ENCODE measurements around the gene RNASEL. TPM values are rescaled to one million over a fixed set of nuclear protein-coding genes. Genes with fewer than 3 reads are reported as not detected.

The RNASEL gene
- polyA plus RNA-seq, 3 donors from 2014 or later = 2.0 to 5.7 (median 2.8) TPM

DNA sequence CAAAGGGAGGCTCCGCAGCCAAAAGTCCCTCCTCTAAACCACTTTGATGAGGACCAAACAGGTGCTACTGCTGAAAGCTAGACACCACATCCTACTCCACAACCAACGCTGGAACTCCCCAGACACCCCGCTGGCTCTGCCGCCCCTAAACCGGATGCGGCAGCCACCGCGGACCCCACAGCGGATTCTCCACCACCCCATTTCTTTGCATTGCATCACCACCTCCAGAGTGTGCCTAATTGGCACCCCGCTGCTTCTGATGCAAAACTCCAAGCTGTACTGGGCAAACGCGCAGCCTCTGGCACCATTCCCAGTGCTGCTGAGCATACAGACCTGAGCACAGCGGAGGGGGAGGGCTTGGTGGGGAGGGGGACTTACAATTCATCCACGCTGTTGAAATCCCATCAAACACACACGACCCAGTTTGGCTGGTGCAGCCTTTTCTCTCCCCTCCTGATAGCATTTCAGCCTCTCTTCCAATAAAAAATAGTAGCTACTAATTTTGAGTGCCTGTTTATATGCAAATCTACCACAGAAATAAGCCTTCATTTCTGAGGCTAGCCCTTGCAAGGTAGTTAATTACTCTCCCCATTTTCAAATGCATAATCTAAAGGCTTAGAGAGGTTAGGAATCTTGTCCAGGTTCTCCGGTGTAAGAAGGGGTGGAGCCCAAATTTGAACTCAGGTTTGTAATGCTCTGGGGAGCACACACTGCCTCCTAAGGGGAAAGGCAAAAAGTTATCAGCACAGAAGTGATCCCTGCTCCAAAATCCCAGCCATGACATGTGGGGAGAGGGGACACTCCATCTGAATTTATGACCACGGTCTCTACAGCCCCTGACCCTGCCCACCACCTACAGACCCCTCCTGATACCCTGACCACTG is 27.3 kb upstream of the RNASEL start:
- Mint-ChIP-seq H3K4me3 (peak overlapping the region; percentile 79 to 88 (median 82)), H3K9me3 (peaks cover 0 to 10% (median 8%) of the 10 kb centered on the region in 6 donors), H3K27me3 (ENCODE audit: low read depth in 3 of 3) (peaks cover 41 to 57% (median 46%) of the 10 kb centered on the region in 3 donors), H3K36me3 (peaks cover 0 to 8% (median 7%) of the 10 kb centered on the region in 3 donors), H3K4me1 (peaks cover 34 to 44% of the 10 kb centered on the region in 2 donors), H3K27ac (peak overlapping the region; percentile 81 to 97 (median 92))
- DNase-seq = peak; percentile 92 to 96 (median 93)

- peaks cover 0 to 3% (median 2%) of the 10 kb centered on the region in 6 donors for H3K9me3 Mint-ChIP-seq
- peak overlapping the region; percentile 79 to 88 (median 82) for H3K4me3 Mint-ChIP-seq
- H3K27ac Mint-ChIP-seq = peak overlapping the region; percentile 81 to 97 (median 92)
- peaks cover 0 to 5% (median 5%) of the 10 kb centered on the region in 3 donors for H3K36me3 Mint-ChIP-seq
- peaks cover 39 to 51% (median 44%) of the 10 kb centered on the region in 3 donors for H3K27me3 Mint-ChIP-seq (ENCODE audit: low read depth in 3 of 3)
- peaks cover 34 to 44% of the 10 kb centered on the region in 2 donors for H3K4me1 Mint-ChIP-seq
- DNase-seq = no peak
Measured at GRCh38 chr1:182615468-182616129, 26.5 kb upstream of the RNASEL start.

DNA sequence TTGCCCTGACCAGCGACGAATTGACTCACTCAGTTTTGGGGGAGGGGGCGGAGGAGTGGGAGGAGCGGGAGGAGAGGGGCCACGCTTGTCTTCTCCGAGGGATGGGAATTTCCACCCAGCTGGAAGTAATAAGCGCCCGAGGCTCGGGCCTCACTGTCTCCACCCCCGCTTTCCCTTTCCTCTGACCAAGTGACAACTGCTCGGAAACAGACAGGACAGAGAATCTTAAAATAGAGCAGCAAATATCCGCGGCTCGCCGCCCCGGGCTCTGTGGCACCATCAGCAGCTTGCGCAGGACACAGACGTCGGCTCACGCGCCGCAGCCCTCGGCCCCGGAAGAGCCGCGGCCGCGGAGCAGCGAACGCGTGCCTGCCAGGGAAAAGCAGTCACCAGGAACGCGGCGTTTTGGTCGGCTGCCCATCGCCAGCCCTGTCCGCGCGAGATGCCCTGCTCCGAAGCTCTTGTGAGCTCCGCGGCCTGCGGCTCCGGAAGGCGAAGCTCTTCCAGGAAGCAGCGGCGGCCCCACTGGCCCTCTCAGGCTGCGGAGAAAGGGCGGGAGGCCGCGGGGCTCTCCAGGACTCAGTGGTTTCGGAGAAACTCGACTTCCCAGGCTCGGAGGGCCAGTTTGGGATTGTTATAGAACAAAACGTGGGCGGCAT is 25.9 kb upstream of the RNASEL start:
- H3K9me3 Mint-ChIP-seq = no peaks in the 10 kb centered on the region
- peaks cover 0 to 5% (median 4%) of the 10 kb centered on the region in 3 donors for H3K36me3 Mint-ChIP-seq
- H3K4me1 Mint-ChIP-seq = peaks cover 34 to 44% of the 10 kb centered on the region in 2 donors
- peak overlapping the region in 5 of 6 donors; percentile 91 to 97 (median 92) for H3K27ac Mint-ChIP-seq
- H3K27me3 Mint-ChIP-seq (ENCODE audit: low read depth in 3 of 3) = peaks cover 39 to 53% (median 40%) of the 10 kb centered on the region in 3 donors
- peak; percentile 71 to 77 (median 73) for DNase-seq
- H3K4me3 Mint-ChIP-seq = peak overlapping the region; percentile 79 to 88 (median 82)

GRCh38 chr1:182611787-182612186 is 22.7 kb upstream of the RNASEL start:
- Mint-ChIP-seq H3K9me3 (no peaks in the 10 kb centered on the region), H3K4me1 (peaks cover 30 to 35% of the 10 kb centered on the region in 2 donors), H3K36me3 (peaks cover 0 to 5% (median 0%) of the 10 kb centered on the region in 3 donors), H3K4me3 (no peak overlapping the region), H3K27ac (no peak overlapping the region), H3K27me3 (ENCODE audit: low read depth in 3 of 3) (peaks cover 37 to 53% (median 40%) of the 10 kb centered on the region in 3 donors)
- no peak for DNase-seq

- Mint-ChIP-seq H3K27ac (no peak overlapping the region), H3K36me3 (peaks cover 0 to 5% (median 0%) of the 10 kb centered on the region in 3 donors), H3K4me3 (no peak overlapping the region), H3K4me1 (peaks cover 25 to 31% of the 10 kb centered on the region in 2 donors), H3K9me3 (no peaks in the 10 kb centered on the region), H3K27me3 (ENCODE audit: low read depth in 3 of 3) (peaks cover 37 to 51% (median 40%) of the 10 kb centered on the region in 3 donors)
- no peak for DNase-seq
Measured at GRCh38 chr1:182611326-182611725, 22.3 kb upstream of the RNASEL start.

GRCh38 chr1:182610606-182611194 is 21.6 kb upstream of the RNASEL start:
- Mint-ChIP-seq H3K9me3 (no peaks in the 10 kb centered on the region), H3K36me3 (peaks cover 0 to 5% (median 0%) of the 10 kb centered on the region in 3 donors), H3K27me3 (ENCODE audit: low read depth in 3 of 3) (peaks cover 32 to 47% (median 36%) of the 10 kb centered on the region in 3 donors), H3K27ac (no peak overlapping the region), H3K4me3 (no peak overlapping the region), H3K4me1 (peaks cover 19 to 25% of the 10 kb centered on the region in 2 donors)
- DNase-seq = no peak

DNA sequence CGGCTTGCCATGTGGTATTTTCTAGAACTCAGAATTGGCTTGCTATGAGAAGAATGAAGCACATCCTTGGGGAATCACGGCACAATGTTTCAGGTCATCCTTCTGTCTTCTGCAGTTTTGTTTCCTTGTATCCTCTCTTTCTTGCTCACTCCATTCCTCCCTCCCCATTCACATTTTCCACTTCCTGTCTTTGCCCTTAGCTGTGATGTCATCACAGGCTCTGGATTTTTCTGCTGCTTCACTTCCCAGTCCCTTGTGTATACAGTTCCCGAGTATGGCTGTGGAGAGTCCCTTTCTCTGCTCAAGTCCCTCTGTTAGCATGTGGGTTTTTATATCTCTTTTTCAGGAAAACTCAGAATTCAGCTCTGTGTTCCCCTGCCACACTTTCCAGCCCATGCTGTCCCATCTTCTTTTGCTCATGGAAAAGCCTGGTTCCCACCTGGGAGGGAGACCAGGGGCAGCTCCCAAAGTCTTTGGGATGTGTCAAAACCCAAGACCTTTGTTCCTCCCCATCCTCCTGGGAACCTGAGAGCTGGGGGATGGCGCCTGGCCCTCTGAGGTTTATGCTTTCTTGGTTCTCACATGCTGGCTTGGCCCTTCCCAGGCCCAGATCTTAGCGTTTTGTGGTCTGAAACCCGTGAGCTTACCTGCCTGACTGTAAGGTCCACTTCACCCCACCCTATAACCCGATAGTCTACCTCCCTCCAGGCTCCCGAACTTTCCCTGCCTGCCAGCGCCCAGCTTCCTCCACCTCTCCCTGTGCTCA is 20.0 kb upstream of the RNASEL start:
- Mint-ChIP-seq H3K27me3 (ENCODE audit: low read depth in 3 of 3) (peaks cover 20 to 45% (median 30%) of the 10 kb centered on the region in 3 donors), H3K27ac (no peak overlapping the region), H3K4me1 (peaks cover 12 to 16% of the 10 kb centered on the region in 2 donors), H3K36me3 (peaks cover 0 to 5% (median 0%) of the 10 kb centered on the region in 3 donors), H3K4me3 (no peak overlapping the region), H3K9me3 (no peaks in the 10 kb centered on the region)
- DNase-seq = no peak

DNA sequence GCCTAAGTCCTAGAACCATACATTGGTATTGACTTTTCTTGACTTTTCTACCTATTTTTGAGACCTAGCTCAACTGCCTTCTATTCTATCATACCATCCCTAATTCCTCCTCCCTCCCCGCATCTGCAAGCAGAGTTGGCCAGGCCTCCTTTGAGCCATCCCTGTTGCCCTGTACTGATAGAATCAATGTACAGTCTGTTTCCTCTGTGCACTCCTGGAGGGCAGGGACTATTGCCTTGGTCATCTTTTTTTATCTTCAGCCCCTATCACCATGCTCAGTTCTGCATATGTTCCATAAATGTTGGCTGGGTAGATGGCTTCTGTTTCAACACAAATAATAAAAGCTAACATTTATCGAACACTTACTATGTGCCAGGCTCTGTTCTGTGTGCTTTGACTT is 19.2 kb upstream of the RNASEL start:
- Mint-ChIP-seq H3K27ac (no peak overlapping the region), H3K9me3 (no peaks in the 10 kb centered on the region), H3K36me3 (peaks cover 0 to 5% (median 0%) of the 10 kb centered on the region in 3 donors), H3K4me1 (peaks cover 14 to 16% of the 10 kb centered on the region in 2 donors), H3K4me3 (no peak overlapping the region), H3K27me3 (ENCODE audit: low read depth in 3 of 3) (peaks cover 15 to 37% (median 27%) of the 10 kb centered on the region in 3 donors)
- DNase-seq = no peak

GRCh38 chr1:182607566-182607965 is 18.5 kb upstream of the RNASEL start:
- H3K36me3 Mint-ChIP-seq = peaks cover 0 to 2% (median 0%) of the 10 kb centered on the region in 3 donors

DNA sequence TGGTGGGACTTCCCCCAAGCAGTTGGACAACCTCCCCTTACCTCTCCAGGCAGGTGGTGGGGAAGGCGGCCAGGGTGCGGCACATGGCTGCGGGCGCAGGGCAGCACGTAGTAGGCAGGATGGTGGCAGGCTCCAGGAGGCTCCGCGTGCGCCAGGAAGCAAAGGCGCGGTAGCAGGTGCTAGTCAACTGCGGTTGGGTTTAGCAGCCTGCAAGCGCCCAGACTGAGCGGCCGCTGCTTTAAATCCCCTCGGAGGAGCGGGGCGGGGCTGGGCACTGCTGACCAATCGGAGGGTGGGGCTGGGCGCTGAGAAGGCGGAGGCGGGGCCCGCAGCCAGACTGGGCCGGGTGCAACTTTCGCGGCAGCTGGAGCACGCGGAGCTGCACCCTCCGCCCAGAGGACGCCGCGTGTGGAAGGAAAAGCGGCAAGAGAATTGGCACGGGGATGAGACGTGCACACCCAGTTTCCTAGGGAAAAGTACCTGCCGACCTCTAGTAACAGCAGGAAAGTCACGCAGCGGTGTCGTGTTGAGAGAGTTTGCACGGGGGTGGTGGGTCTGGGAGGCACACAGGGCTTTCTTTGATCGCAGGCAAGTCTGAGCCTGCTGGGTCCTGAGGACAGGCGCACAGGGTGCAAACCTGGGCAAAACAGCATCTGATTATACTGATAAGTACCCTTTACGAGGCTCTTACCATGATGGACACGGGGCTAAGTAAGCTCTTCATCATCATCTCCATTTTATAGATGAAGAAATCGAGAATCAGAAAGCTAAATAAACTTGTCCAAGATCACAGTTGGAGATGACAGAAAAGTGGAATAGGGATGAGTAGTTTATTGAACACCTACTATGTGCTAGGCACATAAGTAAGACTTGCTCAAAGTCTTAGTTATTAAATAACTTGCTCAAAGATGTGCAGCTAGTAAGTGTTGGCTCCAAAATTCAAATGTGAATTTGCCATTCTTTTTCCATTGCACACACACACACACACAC is 15.4 kb upstream of the RNASEL start, which contains the start of gene RGS16:
RGS16 (minus strand) TSS at position 215 of the 990 bp plus-strand sequence; CDS start at position 85, 130 bp downstream.
- no peaks in the 10 kb centered on the region for H3K36me3 Mint-ChIP-seq
- H3K27ac Mint-ChIP-seq = peak within 1 kb of the TSS in 4 of 6 donors; percentile 58 to 82 (median 74)
- H3K27me3 Mint-ChIP-seq (ENCODE audit: low read depth in 3 of 3) = peaks cover 14 to 24% (median 23%) of the 10 kb centered on the region in 3 donors
- peaks cover 14 to 19% of the 10 kb centered on the region in 2 donors for H3K4me1 Mint-ChIP-seq
- H3K9me3 Mint-ChIP-seq = no peaks in the 10 kb centered on the region
- H3K4me3 Mint-ChIP-seq = peak within 1 kb of the TSS; percentile 74 to 83 (median 80)
- peak; percentile 86 to 87 (median 87) for DNase-seq

More at GRCh38 chr1:182607566-182607965, 18.5 kb upstream of the RNASEL start:
- Mint-ChIP-seq H3K9me3 (no peaks in the 10 kb centered on the region), H3K4me1 (peaks cover 14 to 19% of the 10 kb centered on the region in 2 donors), H3K27ac (no peak overlapping the region), H3K27me3 (ENCODE audit: low read depth in 3 of 3) (peaks cover 15 to 35% (median 29%) of the 10 kb centered on the region in 3 donors), H3K4me3 (no peak overlapping the region)
- no peak for DNase-seq

DNA sequence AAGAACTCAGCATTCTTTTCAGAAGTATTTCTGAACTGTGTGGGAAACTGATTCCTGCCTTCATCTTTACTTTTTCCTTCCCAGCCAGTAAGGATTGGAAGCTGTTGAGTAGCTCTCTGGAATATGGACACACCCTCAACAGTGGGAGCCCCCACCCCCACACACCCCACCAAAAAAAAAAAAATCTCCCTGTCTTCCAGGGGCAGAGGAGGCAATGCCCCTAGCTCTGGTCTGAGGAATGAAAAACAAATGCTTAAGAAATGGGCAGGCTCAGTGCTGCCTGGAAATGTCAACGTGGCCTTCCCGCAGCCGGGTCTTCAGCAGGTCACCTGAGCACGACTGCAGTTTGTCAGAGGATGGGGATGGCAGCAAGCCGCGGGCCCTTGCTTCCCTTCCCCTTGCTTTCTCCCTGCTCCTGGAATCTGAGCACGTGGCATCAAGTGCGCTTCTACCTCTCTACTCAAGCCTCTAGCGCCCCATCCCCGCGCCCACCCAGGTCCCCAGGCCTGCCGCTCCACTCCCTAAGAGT is 14.7 kb upstream of the RNASEL start:
- H3K4me3 Mint-ChIP-seq = peak overlapping the region; percentile 64 to 83 (median 80)
- H3K36me3 Mint-ChIP-seq = no peaks in the 10 kb centered on the region
- H3K9me3 Mint-ChIP-seq = no peaks in the 10 kb centered on the region
- no peak for DNase-seq
- H3K4me1 Mint-ChIP-seq = peaks cover 14 to 19% of the 10 kb centered on the region in 2 donors
- H3K27ac Mint-ChIP-seq = peak overlapping the region in 4 of 6 donors; percentile 38 to 82 (median 60)
- peaks cover 12 to 23% (median 21%) of the 10 kb centered on the region in 3 donors for H3K27me3 Mint-ChIP-seq (ENCODE audit: low read depth in 3 of 3)

Measured in immature natural killer cell (primary cell).